Measurements from ENCODE around the gene MEIOSIN. TPM values are rescaled to one million over a fixed set of nuclear protein-coding genes. Genes with fewer than 3 reads are reported as not detected.

MEIOSIN gene
- total RNA-seq, 5 donors from 2014 or later (not counting 1 experiment from before 2014, with no cell fraction given): not detected

DNA sequence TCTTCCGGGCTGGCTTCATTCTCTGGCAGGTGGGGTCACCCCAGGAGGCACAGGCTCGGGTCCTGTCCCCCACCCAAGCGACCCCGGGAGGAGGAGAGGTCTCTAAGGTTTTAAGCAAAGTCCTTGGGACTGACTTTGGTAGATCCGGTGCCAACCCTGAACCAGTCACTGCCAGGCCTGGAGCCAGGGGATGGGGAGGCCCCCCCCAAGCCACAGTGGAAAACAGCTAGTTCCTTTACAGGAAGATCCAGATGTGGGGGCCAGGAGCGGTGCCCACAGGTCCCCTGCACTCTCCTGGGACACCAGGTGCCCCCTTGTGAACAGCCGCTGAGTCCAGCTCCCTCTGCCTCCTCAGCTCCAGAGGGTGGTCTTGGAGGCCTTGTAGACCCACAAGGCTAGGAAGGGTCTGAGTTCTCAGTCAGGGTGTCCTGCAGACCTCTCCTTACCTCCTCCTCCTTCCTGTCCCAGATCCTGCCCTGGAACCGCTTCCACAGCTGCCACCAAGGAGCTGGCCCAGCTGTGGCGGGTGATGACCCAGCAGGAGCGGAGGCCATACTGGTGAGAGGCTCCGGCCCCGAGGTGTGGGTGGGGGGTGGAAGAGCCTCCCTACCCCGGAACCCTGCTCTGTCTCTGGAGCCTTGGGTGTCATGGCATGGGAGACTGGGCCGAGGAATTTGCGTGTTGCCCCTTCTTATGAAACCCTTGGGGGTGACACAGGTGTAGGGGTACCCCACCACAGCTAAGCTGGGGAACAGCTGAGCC is 29.8 kb downstream of the MEIOSIN start:
- Histone ChIP-seq H3K36me3 (ENCODE audit: control insufficient read depth in 2 of 2, extremely low read depth in 1 of 2, insufficient read depth in 1 of 2, low read length in 1 of 2) (no peaks in the 10 kb centered on the region), H3K9me3 (no peaks in the 10 kb centered on the region), H3K27ac (ENCODE audit: low read length) (no peak overlapping the region), H3K27me3 (replicated peaks in 1 of 2; ENCODE audit: control insufficient read depth in 2 of 2, extremely low read depth in 1 of 2, insufficient read depth in 2 of 2, low read length in 1 of 2) (peaks cover 2 to 80% of the 10 kb centered on the region in 2 experiments), H3K4me3 (ENCODE audit: control insufficient read depth in 1 of 2, extremely low read depth in 1 of 2, low read length in 1 of 2) (no peak overlapping the region), H3K4me1 (ENCODE audit: control insufficient read depth in 1 of 2, extremely low read depth in 1 of 2, insufficient read depth in 2 of 2, low read length in 2 of 2) (peaks cover 0 to 9% of the 10 kb centered on the region in 2 experiments)
- DNase-seq: no peak
- Mint-ChIP-seq H3K36me3 (no peaks in the 10 kb centered on the region), H3K27ac (no peak overlapping the region), H3K27me3 (peaks cover 8 to 23% of the 10 kb centered on the region in 2 donors), H3K4me1 (peaks cover 0 to 2% (median 1%) of the 10 kb centered on the region in 3 donors), H3K9me3 (no peaks in the 10 kb centered on the region), H3K4me3 (no peak overlapping the region)
- WGBS (ENCODE audit: insufficient coverage): 83% methylated on average over 12 of the region's 15 CpGs
- POLR2A ChIA-PET: interaction anchor here in 1 of 2 donors (0.6 kb wide), 1 partner anchor 343 kb away, joined by 3 read pairs; no protein-coding TSS in a partner anchor
- no peak for ATAC-seq (replicated peaks in 1 of 4)
- CTCF ChIA-PET: no interaction called here

DNA sequence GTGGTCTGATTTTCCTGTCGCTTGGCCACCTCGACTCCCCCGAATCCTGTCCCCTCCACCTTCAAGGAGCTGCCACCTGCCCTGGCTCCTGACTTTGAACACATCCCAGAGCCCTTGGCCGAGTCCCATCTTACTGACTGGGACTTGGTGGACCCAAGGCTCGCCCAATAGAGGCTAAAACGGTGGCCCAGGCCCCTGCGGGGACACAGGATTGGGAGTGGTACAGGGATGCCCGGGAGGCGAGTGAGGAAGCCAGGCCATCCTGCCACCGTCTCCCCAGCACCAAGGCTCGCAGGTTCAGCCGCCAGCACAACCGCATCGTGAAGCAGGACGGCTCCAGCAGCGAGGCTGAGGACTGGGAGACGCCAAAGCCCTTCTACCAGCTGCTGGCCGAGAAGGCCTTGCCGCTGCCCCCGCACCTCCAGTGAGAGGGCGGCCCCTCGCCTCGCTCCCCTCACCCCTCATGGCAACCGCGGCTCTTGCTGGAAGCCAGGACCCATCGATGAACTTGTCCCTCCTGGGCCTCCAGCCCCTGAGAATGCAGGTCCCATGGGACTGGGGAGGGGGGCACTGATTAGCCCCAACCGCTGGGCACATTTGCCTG is 30.6 kb downstream of the MEIOSIN start:
- no peaks in the 10 kb centered on the region for H3K36me3 ChIP-seq (ENCODE audit: control insufficient read depth in 2 of 2, extremely low read depth in 1 of 2, insufficient read depth in 1 of 2, low read length in 1 of 2)
- no peaks in the 10 kb centered on the region for H3K36me3 Mint-ChIP-seq
- H3K4me3 Mint-ChIP-seq: no peak overlapping the region
- H3K27me3 ChIP-seq (replicated peaks in 1 of 2; ENCODE audit: control insufficient read depth in 2 of 2, extremely low read depth in 1 of 2, insufficient read depth in 2 of 2, low read length in 1 of 2): peaks cover under 1 to 81% of the 10 kb centered on the region in 2 experiments
- no peak for ATAC-seq (replicated peaks in 1 of 4)
- POLR2A ChIA-PET: interaction anchor here in 1 of 2 donors (0.6 kb wide), 1 partner anchor 344 kb away, joined by 3 read pairs; no protein-coding TSS in a partner anchor
- H3K4me1 ChIP-seq (ENCODE audit: control insufficient read depth in 1 of 2, extremely low read depth in 1 of 2, insufficient read depth in 2 of 2, low read length in 2 of 2): peaks cover 0 to 12% of the 10 kb centered on the region in 2 experiments
- peaks cover 8 to 23% of the 10 kb centered on the region in 2 donors for H3K27me3 Mint-ChIP-seq
- no peaks in the 10 kb centered on the region for H3K9me3 Mint-ChIP-seq
- no peak for DNase-seq
- no peak overlapping the region for H3K27ac ChIP-seq (ENCODE audit: low read length)
- H3K4me3 ChIP-seq (ENCODE audit: control insufficient read depth in 1 of 2, extremely low read depth in 1 of 2, low read length in 1 of 2): no peak overlapping the region
- 78% methylated on average over 14 of the region's 27 CpGs for WGBS (ENCODE audit: insufficient coverage)
- peaks cover 0 to 3% (median 1%) of the 10 kb centered on the region in 3 donors for H3K4me1 Mint-ChIP-seq
- H3K9me3 ChIP-seq: no peaks in the 10 kb centered on the region
- CTCF ChIA-PET: interaction anchor here in 1 of 2 donors (0.6 kb wide), 1 partner anchor 180 kb away, joined by 3 read pairs; no protein-coding TSS in a partner anchor
- no peak overlapping the region for H3K27ac Mint-ChIP-seq

DNA sequence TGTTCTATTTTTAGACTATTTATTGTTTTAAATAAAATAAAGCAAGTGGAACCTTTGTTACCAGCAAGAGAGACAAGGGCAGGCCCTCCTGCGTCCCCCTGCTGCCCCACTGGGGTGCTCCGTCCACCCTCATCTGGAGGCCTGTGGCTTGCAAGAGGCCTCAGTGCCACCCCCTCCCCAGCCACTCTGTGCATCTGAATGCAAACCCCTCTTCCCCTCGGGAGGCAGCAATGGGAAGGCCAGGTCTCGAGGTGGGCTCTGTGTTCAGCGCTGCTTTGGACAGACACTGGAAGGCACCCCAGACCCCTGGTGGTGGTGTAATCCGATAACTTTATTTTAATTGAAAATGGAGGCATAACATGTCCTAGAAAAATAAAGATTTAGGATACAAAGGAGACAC is 31.2 kb downstream of the MEIOSIN start:
- H3K36me3 ChIP-seq (ENCODE audit: control insufficient read depth in 2 of 2, extremely low read depth in 1 of 2, insufficient read depth in 1 of 2, low read length in 1 of 2): no peaks in the 10 kb centered on the region

DNA sequence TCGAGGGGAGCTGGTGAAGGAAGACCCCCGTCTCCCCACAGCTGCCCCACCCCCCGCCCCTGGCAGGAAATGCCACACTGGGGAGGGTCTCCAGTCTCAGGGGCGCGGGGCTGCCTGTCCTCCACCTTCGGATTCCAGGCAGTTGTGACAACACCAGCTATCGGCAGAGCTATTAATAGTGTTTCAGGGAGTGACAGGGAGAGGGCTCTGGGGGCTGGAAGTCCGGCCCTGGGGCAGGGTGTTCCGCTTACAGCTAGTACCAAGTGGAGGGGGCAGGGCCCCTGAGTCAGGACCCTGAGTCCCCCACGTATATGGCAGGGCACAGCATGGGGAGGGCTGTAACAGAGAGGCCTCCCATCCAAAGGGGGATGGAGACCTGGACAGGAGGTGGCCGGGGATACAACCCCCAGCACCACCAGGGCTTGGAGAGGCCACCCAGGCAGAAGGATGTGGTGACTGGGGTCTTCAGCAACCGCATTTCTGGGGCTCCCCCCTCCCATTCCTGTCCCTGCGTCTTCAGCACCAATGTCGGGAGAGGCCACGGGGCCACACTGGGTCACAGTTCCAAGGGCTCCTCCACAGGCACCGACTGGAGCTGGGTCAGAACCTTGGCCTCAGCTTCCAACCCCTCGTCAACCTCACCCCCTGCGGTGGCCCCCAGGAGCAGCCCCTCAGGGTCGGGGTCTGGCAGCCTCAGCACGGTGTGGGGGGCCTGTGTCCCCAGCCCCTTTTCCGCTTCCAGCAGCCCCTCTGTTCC is 31.9 kb downstream of the MEIOSIN start:
- Mint-ChIP-seq H3K27ac (peak overlapping the region in 1 of 2 donors; percentile 36), H3K9me3 (no peaks in the 10 kb centered on the region), H3K36me3 (no peaks in the 10 kb centered on the region), H3K27me3 (peaks cover 8 to 22% of the 10 kb centered on the region in 2 donors), H3K4me1 (peaks cover 5 to 8% (median 7%) of the 10 kb centered on the region in 3 donors), H3K4me3 (peak overlapping the region in 1 of 3 donors; percentile 51)
- Histone ChIP-seq H3K36me3 (ENCODE audit: control insufficient read depth in 2 of 2, extremely low read depth in 1 of 2, insufficient read depth in 1 of 2, low read length in 1 of 2) (no peaks in the 10 kb centered on the region), H3K4me3 (ENCODE audit: control insufficient read depth in 1 of 2, extremely low read depth in 1 of 2, low read length in 1 of 2) (no peak overlapping the region), H3K4me1 (ENCODE audit: control insufficient read depth in 1 of 2, extremely low read depth in 1 of 2, insufficient read depth in 2 of 2, low read length in 2 of 2) (peaks cover 0 to 24% of the 10 kb centered on the region in 2 experiments), H3K9me3 (no peaks in the 10 kb centered on the region), H3K27me3 (replicated peaks in 1 of 2; ENCODE audit: control insufficient read depth in 2 of 2, extremely low read depth in 1 of 2, insufficient read depth in 2 of 2, low read length in 1 of 2) (peaks cover 0 to 75% of the 10 kb centered on the region in 2 experiments), H3K27ac (ENCODE audit: low read length) (no peak overlapping the region)
- WGBS (ENCODE audit: insufficient coverage): 71% methylated on average over 16 of the region's 21 CpGs
- ATAC-seq (replicated peaks in 1 of 4) (no peak), DNase-seq (no peak)
- ChIA-PET CTCF (interaction anchor here in 1 of 2 donors (0.6 kb wide), 1 partner anchor 48 kb away, joined by 6 read pairs; no protein-coding TSS in a partner anchor), POLR2A (no interaction called here)

More for the DNA sequence above, 31.2 kb downstream of the MEIOSIN start:
- ChIA-PET POLR2A (no interaction called here), CTCF (no interaction called here)
- Mint-ChIP-seq H3K4me1 (peaks cover 1 to 5% (median 4%) of the 10 kb centered on the region in 3 donors), H3K9me3 (no peaks in the 10 kb centered on the region), H3K27me3 (peaks cover 8 to 23% of the 10 kb centered on the region in 2 donors), H3K36me3 (no peaks in the 10 kb centered on the region), H3K4me3 (peak overlapping the region in 1 of 3 donors; percentile 17), H3K27ac (no peak overlapping the region)
- Histone ChIP-seq H3K4me1 (ENCODE audit: control insufficient read depth in 1 of 2, extremely low read depth in 1 of 2, insufficient read depth in 2 of 2, low read length in 2 of 2) (peaks cover 0 to 17% of the 10 kb centered on the region in 2 experiments), H3K27ac (ENCODE audit: low read length) (no peak overlapping the region), H3K4me3 (ENCODE audit: control insufficient read depth in 1 of 2, extremely low read depth in 1 of 2, low read length in 1 of 2) (no peak overlapping the region), H3K9me3 (no peaks in the 10 kb centered on the region), H3K27me3 (replicated peaks in 1 of 2; ENCODE audit: control insufficient read depth in 2 of 2, extremely low read depth in 1 of 2, insufficient read depth in 2 of 2, low read length in 1 of 2) (peaks cover 0 to 77% of the 10 kb centered on the region in 2 experiments)
- ATAC-seq (replicated peaks in 1 of 4): no peak
- DNase-seq: no peak
- WGBS (ENCODE audit: insufficient coverage): 92% methylated on average over 2 of the region's 6 CpGs

DNA sequence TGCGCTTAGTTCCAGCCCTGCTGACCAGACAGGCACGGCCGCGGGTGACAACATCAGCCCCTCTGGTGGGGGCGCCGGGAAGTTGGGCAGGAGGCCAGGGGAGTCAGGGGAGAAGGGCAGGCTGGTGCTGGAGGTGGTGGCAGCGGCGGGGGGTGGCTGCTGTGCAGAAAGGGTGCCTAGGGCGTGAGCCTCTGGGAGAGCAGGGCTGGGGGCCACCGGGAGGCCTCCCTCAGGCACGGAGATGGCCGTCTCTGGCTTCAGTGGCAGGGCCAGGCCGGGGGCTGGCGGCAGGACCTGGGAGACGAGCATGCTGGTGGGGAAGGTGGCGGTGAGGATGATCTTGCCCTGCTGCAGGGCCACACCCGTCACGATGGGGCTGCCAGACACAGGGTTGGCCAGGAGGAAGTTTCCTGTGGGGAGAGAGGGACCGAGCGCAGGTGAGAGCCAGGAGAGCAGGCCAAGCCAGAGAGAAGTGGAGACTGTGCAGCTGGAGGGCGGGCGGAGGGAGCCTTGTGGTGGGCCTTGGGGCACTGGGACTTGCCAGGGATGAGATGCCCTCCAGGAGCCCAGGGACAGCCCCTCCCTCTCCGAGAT is 32.6 kb downstream of the MEIOSIN start:
- Mint-ChIP-seq H3K27ac (no peak overlapping the region), H3K4me3 (peak overlapping the region in 1 of 3 donors; percentile 51), H3K36me3 (no peaks in the 10 kb centered on the region), H3K4me1 (peaks cover 5 to 12% (median 8%) of the 10 kb centered on the region in 3 donors), H3K9me3 (no peaks in the 10 kb centered on the region), H3K27me3 (peaks cover 8 to 22% of the 10 kb centered on the region in 2 donors)
- DNase-seq (no peak), ATAC-seq (replicated peaks in 1 of 4) (no peak)
- no peaks in the 10 kb centered on the region for H3K36me3 ChIP-seq (ENCODE audit: control insufficient read depth in 2 of 2, extremely low read depth in 1 of 2, insufficient read depth in 1 of 2, low read length in 1 of 2)
- peaks cover 2 to 31% of the 10 kb centered on the region in 2 experiments for H3K4me1 ChIP-seq (ENCODE audit: control insufficient read depth in 1 of 2, extremely low read depth in 1 of 2, insufficient read depth in 2 of 2, low read length in 2 of 2)
- H3K27ac ChIP-seq (ENCODE audit: low read length): no peak overlapping the region
- no peaks in the 10 kb centered on the region for H3K9me3 ChIP-seq
- ChIA-PET CTCF (no interaction called here), POLR2A (no interaction called here)
- peaks cover 0 to 73% of the 10 kb centered on the region in 2 experiments for H3K27me3 ChIP-seq (replicated peaks in 1 of 2; ENCODE audit: control insufficient read depth in 2 of 2, extremely low read depth in 1 of 2, insufficient read depth in 2 of 2, low read length in 1 of 2)
- H3K4me3 ChIP-seq (ENCODE audit: control insufficient read depth in 1 of 2, extremely low read depth in 1 of 2, low read length in 1 of 2): no peak overlapping the region
- 83% methylated on average over 22 of the region's 23 CpGs for WGBS (ENCODE audit: insufficient coverage)
